Measurements from ENCODE around the gene SLX4. TPM values are rescaled to one million over a fixed set of nuclear protein-coding genes. Genes with fewer than 3 reads are reported as not detected.

The SLX4 gene
- polyA plus RNA-seq, 1 of the 3 experiments (the other 2 are of a cell fraction): 2.1 TPM

DNA sequence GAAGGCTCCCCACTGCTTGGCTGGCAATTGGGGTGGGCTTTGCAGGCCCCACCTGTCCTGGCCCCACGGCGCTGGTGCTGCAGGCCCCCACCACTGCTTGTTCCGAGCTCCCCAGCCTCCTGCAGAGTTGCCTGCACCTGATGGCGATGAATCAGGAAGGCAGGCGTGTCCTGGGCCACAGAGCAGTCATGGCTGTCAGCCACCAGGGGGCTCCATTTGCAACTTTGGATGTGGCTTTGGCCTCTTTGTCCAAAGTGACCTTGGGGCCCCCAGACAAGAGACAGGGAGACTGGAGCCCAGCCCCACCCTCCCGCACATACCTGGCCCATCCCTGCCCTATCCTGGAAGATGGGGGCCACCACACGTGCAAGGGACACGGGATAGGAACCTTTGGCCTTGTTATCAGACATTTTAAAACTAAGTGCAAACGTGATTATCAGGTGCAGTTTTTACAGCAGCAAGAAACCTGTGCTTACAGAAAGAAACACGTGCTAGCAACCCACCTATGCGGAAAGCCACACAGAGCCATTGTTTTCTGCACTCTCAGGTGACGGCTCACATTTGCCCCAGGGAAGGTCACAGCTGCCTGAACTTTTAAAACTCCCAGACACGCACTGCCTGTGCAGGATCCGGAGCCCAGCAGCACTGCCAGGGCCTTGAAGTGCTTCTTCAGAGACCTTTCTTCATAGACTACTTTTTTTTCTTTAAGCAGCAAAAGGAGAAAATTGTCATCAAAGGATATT, 43.0 kb upstream of the SLX4 start, which contains the start of gene DNASE1 (continued):
- no peak for TF ChIP-seq FOXM1 (IDR thresholded peaks at IDR 0.05; ENCODE audit: low read depth)

DNA sequence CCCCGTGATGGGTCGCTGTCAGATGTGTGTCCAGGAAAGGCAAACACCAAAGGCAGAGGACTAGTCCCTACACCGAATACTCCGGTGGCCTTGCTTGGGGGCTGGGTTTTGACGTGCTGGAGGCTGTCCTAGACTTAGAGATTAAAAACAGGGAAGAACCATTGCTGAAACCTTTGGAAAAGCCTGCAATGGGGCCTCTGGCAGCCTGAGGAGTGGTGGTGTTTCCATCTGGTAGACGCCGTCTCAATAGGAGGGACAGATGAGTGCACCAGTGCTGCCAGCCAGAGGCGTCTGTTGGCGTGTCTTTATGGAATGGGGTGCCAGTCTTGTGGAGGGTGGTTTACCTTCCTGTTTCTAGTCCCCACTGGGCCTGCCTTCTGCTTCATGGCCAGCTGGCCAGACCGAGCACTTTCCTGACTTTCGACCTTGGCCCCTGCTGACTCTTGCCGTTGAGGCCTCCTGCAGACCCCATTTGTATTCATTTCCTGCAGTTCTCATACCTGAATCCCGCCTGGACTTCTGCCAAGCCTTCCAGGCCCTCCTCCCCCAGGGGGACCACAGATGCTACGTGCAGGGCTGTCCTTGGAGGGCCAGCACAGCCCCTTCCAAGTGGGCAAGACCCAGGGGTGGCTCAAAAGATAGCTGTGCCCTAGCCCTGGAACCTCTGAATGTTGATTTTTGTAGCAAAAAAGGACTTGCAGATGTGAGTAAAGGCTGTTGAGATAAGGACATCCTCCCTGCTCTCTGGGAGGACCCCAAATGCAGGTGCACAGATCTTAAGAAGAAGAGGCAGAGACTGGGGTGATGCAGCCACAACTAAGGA, 41.2 kb upstream of the SLX4 start:
- Histone ChIP-seq H4K20me1 (ENCODE audit: insufficient read depth) (no peaks in the 10 kb centered on the region), H3F3A (replicated peaks; ENCODE audit: insufficient read depth) (no peaks in the 10 kb centered on the region), H3K27me3 (ENCODE audit: insufficient read depth) (no peaks in the 10 kb centered on the region), H3K4me1 (ENCODE audit: control insufficient read depth in 1 of 2, insufficient read depth in 2 of 2, low read depth in 1 of 2, low read length in 1 of 2) (peaks cover 0 to 4% of the 10 kb centered on the region in 2 experiments; a peak in 1 of 4 replicates), H3K36me3 (replicated peaks in 1 of 2; ENCODE audit: control insufficient read depth in 1 of 2, insufficient read depth in 2 of 2, low read length in 1 of 2) (peaks cover 4 to 44% of the 10 kb centered on the region in 2 experiments), H3K79me2 (ENCODE audit: insufficient read depth) (no peaks in the 10 kb centered on the region), H3K9ac (no peak overlapping the region), H3K4me2 (no peak overlapping the region), H3K9me2 (no peaks in the 10 kb centered on the region), H3K27ac (ENCODE audit: low read depth in 2 of 2, low read length in 1 of 2) (no peak overlapping the region; a peak in 1 of 4 replicates), H2AFZ (ENCODE audit: low read depth) (no peak overlapping the region), H3K4me3 (ENCODE audit: low read depth in 2 of 2, low read length in 1 of 2) (no peak overlapping the region), H3K9me3 (no peaks in the 10 kb centered on the region)
- peak; percentile 22 for DNase-seq
- WGBS (ENCODE audit: low lambda C conversion rate): 90% methylated on average over 11 of the region's 14 CpGs
- ChIA-PET CTCF (interaction anchor here (0.9 to 2.5 kb wide), 3 partner anchors 9 to 11 kb away, joined by 3 to 15 read pairs (median 4); no protein-coding TSS in a partner anchor), POLR2A (no interaction called here)
- no peak for TF ChIP-seq TCF12 (IDR thresholded peaks at IDR 0.05)
- TF ChIP-seq, protein P1, sequence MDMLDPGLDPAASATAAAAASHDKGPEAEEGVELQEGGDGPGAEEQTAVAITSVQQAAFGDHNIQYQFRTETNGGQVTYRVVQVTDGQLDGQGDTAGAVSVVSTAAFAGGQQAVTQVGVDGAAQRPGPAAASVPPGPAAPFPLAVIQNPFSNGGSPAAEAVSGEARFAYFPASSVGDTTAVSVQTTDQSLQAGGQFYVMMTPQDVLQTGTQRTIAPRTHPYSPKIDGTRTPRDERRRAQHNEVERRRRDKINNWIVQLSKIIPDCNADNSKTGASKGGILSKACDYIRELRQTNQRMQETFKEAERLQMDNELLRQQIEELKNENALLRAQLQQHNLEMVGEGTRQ (IDR thresholded peaks at IDR 0.05; ENCODE audit: borderline replicate concordance, low read depth, low read length): no peak
- TF ChIP-seq NFIC (IDR thresholded peaks at IDR 0.05; ENCODE audit: borderline replicate concordance): no peak
- TF ChIP-seq NRF1 (IDR thresholded peaks at IDR 0.05; ENCODE audit: low read depth, low read length): no peak
- no peak for TF ChIP-seq ELF1 (IDR thresholded peaks at IDR 0.05)
- TF ChIP-seq RFX5 (IDR thresholded peaks at IDR 0.05; ENCODE audit: low read length): no peak
- TF ChIP-seq TEAD4 (IDR thresholded peaks at IDR 0.05; ENCODE audit: borderline replicate concordance, insufficient read depth): no peak
- no peak for TF ChIP-seq EP300 (IDR thresholded peaks at IDR 0.05; ENCODE audit: borderline replicate concordance in 1 of 2, low read depth in 1 of 2, low read length in 1 of 2)
- TF ChIP-seq GABPA (IDR thresholded peaks at IDR 0.05; ENCODE audit: low read depth): no peak

DNA sequence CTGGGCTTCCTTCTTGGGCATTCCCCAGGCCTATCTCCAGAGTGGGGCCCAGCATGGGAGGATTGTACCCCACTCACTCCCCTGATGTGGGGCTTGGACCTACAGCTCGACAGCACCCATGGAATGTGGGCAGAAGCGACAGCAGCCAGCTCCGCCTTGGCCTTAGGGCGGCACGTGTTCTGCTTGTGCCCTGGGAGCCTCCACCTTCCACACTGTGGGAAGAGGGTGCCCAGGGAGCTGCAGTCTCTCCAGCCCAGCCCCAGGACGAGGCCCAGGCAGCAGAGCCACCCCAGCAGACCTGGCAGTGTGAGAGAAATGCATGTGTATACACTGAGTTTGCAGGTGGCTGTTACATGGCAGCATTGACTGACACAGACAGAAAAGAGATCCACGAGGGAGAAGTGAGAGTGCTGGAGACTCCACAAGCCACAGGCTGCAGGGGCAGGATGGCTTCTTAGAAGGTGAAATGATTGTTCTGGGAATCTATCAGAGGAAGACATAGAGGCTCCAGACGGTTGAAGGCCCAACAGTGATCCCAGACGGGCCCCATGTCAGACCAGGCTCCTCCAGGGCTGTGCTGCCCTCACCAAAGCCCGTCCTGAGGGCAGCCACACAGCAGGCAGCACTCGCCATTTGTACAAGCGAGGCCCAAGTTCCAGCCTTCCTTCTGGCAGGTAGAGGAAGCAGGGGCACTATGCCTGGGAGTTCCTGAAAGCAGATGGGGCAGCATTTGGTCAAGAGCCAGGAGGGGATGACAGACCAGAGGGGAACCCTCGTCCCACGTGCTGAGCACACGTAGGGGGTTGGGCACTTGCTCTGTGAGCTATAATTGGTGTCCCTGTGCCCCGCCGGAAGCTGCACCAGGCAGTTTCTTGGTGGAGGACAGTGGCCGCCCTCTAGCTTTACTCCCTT, 40.3 kb upstream of the SLX4 start:
- Histone ChIP-seq H3F3A (replicated peaks; ENCODE audit: insufficient read depth) (no peaks in the 10 kb centered on the region), H3K27ac (ENCODE audit: low read depth in 2 of 2, low read length in 1 of 2) (no peak overlapping the region), H3K9ac (no peak overlapping the region), H4K20me1 (ENCODE audit: insufficient read depth) (no peaks in the 10 kb centered on the region), H3K9me3 (no peaks in the 10 kb centered on the region), H3K4me1 (ENCODE audit: control insufficient read depth in 1 of 2, insufficient read depth in 2 of 2, low read depth in 1 of 2, low read length in 1 of 2) (peaks cover 0 to 4% of the 10 kb centered on the region in 2 experiments; a peak in 1 of 4 replicates), H3K4me3 (ENCODE audit: low read depth in 2 of 2, low read length in 1 of 2) (no peak overlapping the region), H3K36me3 (replicated peaks in 1 of 2; ENCODE audit: control insufficient read depth in 1 of 2, insufficient read depth in 2 of 2, low read length in 1 of 2) (peaks cover 4 to 35% of the 10 kb centered on the region in 2 experiments), H3K9me2 (no peaks in the 10 kb centered on the region), H3K79me2 (ENCODE audit: insufficient read depth) (no peaks in the 10 kb centered on the region), H2AFZ (ENCODE audit: low read depth) (no peak overlapping the region), H3K27me3 (ENCODE audit: insufficient read depth) (no peaks in the 10 kb centered on the region), H3K4me2 (no peak overlapping the region)
- CTCF ChIA-PET: no interaction called here
- no peak for DNase-seq
- POLR2A ChIA-PET: no interaction called here
- 89% methylated on average over 17 of the region's 18 CpGs for WGBS (ENCODE audit: low lambda C conversion rate)
- no peak for TF ChIP-seq TAF1 (IDR thresholded peaks at IDR 0.05; ENCODE audit: borderline replicate concordance, low read depth, low read length)
- TF ChIP-seq, protein P2, sequence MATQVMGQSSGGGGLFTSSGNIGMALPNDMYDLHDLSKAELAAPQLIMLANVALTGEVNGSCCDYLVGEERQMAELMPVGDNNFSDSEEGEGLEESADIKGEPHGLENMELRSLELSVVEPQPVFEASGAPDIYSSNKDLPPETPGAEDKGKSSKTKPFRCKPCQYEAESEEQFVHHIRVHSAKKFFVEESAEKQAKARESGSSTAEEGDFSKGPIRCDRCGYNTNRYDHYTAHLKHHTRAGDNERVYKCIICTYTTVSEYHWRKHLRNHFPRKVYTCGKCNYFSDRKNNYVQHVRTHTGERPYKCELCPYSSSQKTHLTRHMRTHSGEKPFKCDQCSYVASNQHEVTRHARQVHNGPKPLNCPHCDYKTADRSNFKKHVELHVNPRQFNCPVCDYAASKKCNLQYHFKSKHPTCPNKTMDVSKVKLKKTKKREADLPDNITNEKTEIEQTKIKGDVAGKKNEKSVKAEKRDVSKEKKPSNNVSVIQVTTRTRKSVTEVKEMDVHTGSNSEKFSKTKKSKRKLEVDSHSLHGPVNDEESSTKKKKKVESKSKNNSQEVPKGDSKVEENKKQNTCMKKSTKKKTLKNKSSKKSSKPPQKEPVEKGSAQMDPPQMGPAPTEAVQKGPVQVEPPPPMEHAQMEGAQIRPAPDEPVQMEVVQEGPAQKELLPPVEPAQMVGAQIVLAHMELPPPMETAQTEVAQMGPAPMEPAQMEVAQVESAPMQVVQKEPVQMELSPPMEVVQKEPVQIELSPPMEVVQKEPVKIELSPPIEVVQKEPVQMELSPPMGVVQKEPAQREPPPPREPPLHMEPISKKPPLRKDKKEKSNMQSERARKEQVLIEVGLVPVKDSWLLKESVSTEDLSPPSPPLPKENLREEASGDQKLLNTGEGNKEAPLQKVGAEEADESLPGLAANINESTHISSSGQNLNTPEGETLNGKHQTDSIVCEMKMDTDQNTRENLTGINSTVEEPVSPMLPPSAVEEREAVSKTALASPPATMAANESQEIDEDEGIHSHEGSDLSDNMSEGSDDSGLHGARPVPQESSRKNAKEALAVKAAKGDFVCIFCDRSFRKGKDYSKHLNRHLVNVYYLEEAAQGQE (IDR thresholded peaks at IDR 0.05; ENCODE audit: low read depth, low read length): no peak
- TF ChIP-seq FOXJ3 (CRISPR knock-in tag; IDR thresholded peaks at IDR 0.05): no peak
- no peak for TF ChIP-seq EP300 (IDR thresholded peaks at IDR 0.05; ENCODE audit: borderline replicate concordance in 1 of 2, low read depth in 1 of 2, low read length in 1 of 2)
- no peak for TF ChIP-seq RXRA (IDR thresholded peaks at IDR 0.05; ENCODE audit: borderline replicate concordance, low read depth)
- no peak for TF ChIP-seq GATA2 (CRISPR knock-in tag; IDR thresholded peaks at IDR 0.05)
- no peak for TF ChIP-seq MEF2A (IDR thresholded peaks at IDR 0.05; ENCODE audit: borderline replicate concordance, low read depth)

Measured in SK-N-SH (cell line).